Measurements from ENCODE around the gene CARD18. TPM values are rescaled to one million over a fixed set of nuclear protein-coding genes. Genes with fewer than 3 reads are reported as not detected.

CARD18 gene
- total RNA-seq = 0.19 and 4.1 TPM in 2 replicates

GRCh38 chr11:105139669-105140068 is at the start of gene CARD18:
Gene CARD18, minus strand, starts transcription at chr11:105139769. Its CDS starts 43 bp downstream, at chr11:105139726.

Other genes with a start within 250 kb of the CARD18 start
- not detected in 2 replicates for gene CASP12, start 241.3 kb downstream of the CARD18 start, total RNA-seq
- gene CASP4, start 171.2 kb downstream of the CARD18 start, total RNA-seq = 126 and 167 TPM in 2 replicates
- not detected in 2 replicates for gene CASP5, start 116.6 kb downstream of the CARD18 start, total RNA-seq
- 40.6 and 50.5 TPM in 2 replicates for gene CASP1, start 104.6 kb downstream of the CARD18 start, total RNA-seq
- gene CARD16, start 94.4 kb downstream of the CARD18 start, total RNA-seq = 5.5 and 7.5 TPM in 2 replicates